D721Med (cell line): ENCODE measurements around the gene TSHZ1.

Experiments
- DNase-seq: peaks from one replicate; pipeline ENCODE4 v3.0.0; 2011; ENCODE audit warnings: low spot score; ENCODE audit not compliant: insufficient read length
- FAIRE-seq: peaks from 2 replicates; lab custom pipeline; 2011; peaks lifted over from hg19 to GRCh38; lab: Jason Lieb, UNC
- TF ChIP-seq, protein P1 (sequence below): IDR thresholded peaks from 2 replicates; pipeline ENCODE4 v1.5.1; 2012; ENCODE audit warnings: mild to moderate bottlenecking, control low read depth; ENCODE audit not compliant: insufficient read depth; ENCODE audit errors: missing control alignments

TSHZ1 gene

DNA sequence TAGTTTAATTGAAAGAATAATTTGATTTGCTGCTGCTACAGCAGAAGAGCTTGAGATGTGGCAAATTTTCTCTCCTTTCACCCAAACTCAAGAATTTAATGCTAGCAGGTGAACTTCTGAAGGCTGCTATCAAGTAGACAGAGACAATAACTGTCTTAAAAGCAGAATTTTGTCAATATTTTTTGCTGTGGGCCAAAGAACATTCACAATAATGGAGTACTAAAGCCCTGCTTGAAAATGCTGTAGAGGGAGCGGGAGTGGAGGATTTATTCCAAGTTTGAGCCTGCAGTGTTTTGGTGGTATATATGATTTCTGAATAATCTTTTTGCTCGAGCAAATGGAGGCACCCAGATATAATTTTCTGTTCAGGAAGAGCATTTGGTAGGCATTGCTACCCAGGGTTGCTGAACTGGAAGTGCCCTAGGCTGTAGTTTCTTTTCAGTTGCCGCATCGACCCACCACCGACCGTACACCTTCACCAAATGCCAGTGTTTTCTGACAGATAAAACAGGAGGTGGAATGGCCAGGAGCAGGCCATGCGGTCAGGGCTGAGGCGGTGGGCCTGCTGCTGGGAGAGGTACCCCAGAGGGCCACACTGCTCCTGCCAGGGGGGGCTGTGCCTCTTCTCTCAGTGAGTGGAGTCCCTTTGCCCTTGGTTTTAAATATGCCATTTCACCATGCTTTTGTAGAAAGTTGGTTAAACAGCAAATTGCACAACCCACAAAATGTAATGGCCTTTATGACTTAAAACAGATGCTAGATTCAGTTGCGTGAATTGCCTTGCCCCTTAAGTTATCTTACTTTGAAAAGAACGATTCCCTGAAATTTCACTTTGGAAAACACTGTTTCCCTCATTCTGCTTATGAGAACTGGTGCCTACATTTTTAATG, 36.4 kb downstream of the TSHZ1 start:
- FAIRE-seq (no peak), DNase-seq (no peak)
- TF ChIP-seq, protein P1, sequence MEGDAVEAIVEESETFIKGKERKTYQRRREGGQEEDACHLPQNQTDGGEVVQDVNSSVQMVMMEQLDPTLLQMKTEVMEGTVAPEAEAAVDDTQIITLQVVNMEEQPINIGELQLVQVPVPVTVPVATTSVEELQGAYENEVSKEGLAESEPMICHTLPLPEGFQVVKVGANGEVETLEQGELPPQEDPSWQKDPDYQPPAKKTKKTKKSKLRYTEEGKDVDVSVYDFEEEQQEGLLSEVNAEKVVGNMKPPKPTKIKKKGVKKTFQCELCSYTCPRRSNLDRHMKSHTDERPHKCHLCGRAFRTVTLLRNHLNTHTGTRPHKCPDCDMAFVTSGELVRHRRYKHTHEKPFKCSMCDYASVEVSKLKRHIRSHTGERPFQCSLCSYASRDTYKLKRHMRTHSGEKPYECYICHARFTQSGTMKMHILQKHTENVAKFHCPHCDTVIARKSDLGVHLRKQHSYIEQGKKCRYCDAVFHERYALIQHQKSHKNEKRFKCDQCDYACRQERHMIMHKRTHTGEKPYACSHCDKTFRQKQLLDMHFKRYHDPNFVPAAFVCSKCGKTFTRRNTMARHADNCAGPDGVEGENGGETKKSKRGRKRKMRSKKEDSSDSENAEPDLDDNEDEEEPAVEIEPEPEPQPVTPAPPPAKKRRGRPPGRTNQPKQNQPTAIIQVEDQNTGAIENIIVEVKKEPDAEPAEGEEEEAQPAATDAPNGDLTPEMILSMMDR: no peak

DNA sequence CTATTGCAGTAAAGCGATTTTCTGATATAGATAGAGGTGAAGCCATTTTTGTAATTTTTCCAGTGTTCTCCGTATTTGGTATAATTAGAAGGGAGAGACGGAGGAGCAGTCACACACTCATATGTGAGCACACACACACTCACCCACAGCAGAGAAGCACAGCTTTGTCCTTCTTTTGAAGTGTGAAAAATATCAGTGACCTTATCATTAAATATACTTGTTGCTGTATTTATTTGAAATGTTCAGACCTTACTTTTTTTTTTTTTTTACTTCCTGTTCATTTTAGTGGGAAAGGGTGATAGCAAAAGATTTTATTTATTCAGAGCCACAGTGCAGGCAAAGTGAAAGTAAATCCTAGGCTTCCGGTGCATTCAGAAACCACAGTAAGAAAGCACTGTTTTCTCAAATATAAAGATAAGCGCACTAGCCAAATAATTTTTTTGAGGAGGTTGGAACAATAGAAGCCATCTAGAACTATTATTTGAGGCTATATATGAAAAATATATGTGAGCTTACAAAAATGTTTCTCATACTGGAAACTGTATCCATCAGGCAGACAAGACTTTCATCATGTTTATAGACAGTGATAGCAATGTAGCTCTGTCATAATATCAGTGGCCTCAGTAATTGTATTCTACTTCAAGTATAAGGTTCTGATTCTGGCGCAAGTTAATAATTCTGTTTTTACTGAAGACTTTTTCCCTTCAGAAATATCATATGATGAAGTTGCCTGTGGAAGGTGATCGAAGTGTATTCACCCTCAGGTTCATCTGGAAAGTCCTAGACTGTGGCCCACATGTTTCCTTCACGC, 37.2 kb downstream of the TSHZ1 start:
- DNase-seq (no peak), FAIRE-seq (no peak)
- TF ChIP-seq, protein P1: no peak

DNA sequence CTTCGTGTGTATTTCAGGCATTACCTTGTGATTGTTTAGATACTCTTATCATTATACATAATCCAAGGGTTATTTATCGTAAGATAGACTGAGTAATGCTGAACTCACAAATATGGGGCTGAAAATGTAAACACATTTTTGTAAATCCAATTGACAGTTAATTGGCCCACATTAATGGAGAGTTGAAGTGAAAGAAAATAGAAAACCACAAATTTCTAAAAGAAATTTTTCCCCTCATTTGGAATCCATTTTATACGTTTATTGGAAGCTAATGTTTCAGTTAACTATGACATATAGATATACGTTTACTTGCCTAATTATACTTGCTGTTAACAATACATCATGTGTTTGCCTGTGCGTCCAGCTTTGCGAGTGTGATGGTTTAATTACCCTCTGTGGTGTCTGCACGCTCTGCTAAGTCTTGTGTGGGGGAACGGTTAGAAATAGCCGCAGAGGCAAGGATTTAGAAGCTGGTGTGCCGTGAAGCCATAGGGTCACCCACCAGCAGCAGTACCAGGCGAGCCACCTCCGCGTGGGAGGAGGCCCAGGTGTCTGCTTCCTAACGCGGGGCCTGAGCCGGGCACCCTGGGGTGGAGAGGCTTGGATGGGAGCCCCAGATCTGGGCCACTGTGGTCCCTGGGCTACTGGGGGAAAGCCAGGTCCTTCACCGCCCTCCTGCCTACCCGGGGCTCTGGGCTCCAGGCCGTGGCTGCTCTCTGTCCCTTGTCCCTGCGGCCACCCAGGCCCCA, 38.0 kb downstream of the TSHZ1 start:
- TF ChIP-seq, protein P1: no peak
- no peak for FAIRE-seq
- DNase-seq: no peak

DNA sequence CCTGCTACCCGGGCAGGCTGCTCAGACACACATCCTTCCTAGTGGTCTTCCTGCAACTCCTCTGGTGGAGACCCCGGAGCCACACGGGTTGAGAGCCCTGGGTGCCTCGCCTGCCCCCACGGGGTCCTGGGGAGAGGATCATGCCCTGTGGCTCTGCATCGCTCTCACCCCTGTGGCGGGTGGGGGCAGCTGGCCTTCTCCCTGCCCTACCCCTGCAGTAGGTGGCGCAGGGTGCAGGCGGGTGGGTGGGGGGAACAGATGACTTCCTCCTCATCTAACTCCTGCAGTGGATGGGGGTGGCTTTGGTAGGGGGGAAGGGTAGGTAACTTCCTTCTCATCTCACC, 38.5 kb downstream of the TSHZ1 start:
- TF ChIP-seq, protein P1: no peak
- DNase-seq: no peak
- FAIRE-seq: no peak

DNA sequence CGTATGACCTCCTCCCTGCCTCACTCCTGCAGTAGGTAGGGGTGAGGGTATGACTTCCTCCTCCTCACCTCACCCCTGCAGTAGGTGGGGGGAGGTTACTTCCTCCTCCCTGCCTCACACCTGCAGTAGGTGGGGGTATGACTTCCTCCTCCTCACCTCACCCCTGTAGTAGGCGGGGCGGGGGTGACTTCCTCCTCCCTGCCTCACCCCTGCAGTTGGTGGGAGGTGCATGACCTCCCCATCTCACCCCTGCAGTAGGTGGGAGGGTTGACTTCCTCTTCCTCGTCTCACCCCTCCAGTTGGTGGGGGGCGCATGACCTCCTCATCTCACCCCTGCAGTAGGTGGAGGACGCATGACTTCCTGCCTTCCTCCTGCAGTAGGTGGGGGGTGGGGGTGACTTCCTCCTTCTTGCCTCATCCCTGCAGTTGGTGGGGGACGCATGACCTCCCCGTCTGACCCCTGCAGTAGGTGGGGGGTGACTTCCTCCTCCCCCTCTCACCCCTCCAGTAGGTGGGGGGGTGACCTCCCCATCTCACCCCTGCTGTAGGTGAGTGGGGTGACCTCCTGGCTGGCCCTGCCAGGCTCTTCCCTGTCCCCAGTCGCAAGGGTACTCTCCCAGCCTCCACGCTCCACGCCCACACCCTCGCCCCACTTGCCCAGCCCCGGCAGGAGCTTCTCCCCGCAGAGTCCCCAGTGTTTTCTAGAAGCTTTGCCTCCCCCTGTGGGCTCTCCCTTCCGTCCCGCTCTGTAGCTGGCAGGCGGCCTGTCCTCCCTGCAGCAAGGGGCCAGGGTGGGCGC, 39.3 kb downstream of the TSHZ1 start:
- FAIRE-seq: no peak

DNA sequence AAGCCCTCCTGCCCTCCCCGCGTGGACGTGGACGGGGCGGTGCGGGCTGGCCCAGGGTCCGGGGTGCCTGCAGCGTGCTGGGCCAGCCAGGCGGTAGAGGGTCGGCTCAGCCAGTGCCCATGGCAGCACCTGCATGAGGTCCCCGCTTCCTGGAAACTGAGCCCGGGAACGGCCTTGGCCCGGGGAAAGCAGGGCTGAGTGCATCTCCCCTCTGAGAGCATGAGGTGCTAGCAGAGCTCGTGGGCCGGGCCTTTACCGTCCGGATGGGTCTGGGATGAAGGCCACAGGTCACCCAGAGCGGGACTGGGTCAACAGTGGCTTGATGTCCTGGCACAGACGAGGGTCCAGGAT, 39.8 kb downstream of the TSHZ1 start:
- FAIRE-seq: no peak
- DNase-seq: no peak

More for the DNA sequence above, 39.3 kb downstream of the TSHZ1 start:
- DNase-seq: no peak
- TF ChIP-seq, protein P1: no peak

More for the DNA sequence above, 39.8 kb downstream of the TSHZ1 start:
- TF ChIP-seq, protein P1: no peak
